ENCODE measurements around the gene PRKCA.
"Not testable (repeated sequence)": the region's sequence is repeated elsewhere in the genome, so short reads cannot be mapped to it uniquely, and the experiment has no call there.

PRKCA gene

DNA sequence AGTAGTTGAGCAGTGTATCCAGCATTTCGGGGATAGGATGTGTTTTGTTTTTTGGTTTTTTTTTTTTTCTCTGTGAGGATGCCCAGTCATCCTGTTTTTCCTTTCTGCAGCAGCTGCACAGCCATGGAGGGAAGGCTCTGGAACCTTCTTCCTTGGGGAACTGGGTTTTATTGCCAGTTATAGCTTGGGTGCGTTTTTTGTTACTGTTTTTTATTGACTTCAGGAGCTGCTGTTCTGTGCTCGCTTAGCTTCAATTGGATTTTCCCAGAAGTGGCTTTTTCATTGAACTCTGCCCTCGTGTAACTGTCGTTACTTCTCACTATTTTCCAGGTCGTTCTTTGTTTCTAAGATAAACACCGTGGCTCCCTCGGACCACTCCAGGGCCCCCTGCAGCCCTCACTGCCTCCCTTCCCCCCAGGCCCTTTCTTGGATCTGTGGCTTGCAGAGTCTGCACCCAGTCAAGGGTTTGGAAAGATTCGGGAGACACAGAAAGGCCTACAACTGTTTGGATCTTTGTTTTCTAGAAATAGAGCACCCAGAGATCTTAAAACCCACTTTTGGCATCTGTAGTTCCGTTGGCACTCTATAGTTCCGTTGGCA is 412.8 kb downstream of the PRKCA start:
- DNase-seq (ENCODE audit: low read depth) = no peak

- DNase-seq (ENCODE audit: low read depth) = no peak
Observed at GRCh38 chr17:66715745-66716156, 413.3 kb downstream of the PRKCA start.

DNA sequence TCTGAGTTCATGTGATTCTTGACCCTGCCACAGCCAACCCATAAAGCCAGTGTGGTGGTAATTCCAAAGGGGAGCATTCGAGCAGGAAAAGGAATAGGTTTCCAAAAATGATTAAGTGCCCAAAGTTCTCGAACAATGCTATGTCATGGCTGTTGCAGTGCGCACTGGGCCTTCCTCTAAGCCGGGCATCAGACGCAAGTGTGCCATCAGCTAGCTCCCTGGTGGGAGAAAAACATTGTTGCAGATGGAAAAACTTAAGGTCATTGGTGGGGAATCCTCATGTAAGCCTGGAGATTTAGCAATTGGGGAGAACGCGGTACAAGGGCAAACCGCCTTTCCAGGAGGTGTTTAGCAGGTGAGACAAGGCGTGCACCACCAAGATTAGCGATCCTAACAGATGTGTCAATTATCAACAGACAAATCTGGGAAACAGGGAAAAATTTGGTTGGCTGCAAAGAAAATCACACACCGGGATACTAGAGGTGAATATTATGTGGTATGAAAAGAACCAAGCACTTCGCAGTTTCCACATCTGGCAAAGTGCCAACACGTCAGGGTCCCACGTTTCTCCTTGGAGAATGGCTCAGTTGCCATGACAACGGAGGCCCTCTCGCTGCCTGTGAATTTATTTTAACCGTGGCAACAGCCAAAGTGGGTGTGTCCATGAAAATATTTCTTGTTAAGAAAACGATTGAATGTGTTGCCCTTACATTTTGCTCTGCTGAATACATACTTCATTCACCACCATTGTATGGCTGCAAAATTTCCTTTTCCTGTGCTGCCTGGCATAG is 414.0 kb downstream of the PRKCA start:
- DNase-seq (ENCODE audit: low read depth) = no peak

- DNase-seq (ENCODE audit: low read depth) = no peak
Observed at GRCh38 chr17:66717641-66718058, 415.2 kb downstream of the PRKCA start.

- DNase-seq (ENCODE audit: low read depth) = no peak
Observed at GRCh38 chr17:66720027-66720426, 417.6 kb downstream of the PRKCA start.

- no peak for DNase-seq (ENCODE audit: low read depth)
Observed at GRCh38 chr17:66720567-66720966, 418.2 kb downstream of the PRKCA start.

GRCh38 chr17:66722341-66722740 is 419.9 kb downstream of the PRKCA start:
- DNase-seq (ENCODE audit: low read depth) = no peak

DNA sequence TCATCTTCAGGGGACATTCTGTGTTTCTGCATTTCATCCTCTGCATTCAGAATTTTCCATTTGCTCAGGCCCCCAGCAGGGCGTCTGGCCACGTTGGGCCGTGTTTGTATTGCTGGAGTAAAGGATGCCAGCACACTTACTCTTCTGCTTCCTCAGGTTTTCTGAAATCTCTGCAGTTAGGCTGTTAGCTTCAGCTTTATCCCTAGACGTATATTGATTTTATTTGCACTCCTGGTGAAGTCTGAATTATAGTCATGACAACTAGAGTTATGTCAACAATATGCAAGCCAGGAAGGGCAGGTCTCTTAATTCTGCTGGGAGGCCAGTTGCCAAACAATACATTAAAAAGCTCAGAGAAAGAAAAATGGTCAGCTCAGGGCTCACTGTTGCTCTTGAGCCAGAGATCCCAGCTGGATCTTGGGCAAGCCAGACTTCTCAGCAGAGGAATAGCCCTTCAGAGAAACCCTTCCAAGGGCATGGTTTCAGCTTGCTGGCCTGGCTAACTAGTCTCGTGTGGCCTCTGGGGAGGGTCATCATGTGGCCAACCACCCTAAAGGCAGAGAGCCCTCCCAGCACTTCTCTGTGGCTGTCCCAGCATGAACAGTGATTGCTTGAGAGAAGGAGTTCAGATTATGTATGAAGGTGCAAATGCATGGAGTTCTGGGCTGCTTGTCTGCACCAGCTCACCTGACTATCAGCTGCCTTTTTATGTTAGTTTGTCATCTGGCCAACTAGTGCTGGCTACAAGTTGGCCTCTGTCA is 422.3 kb downstream of the PRKCA start:
- DNase-seq (ENCODE audit: low read depth) = no peak

DNA sequence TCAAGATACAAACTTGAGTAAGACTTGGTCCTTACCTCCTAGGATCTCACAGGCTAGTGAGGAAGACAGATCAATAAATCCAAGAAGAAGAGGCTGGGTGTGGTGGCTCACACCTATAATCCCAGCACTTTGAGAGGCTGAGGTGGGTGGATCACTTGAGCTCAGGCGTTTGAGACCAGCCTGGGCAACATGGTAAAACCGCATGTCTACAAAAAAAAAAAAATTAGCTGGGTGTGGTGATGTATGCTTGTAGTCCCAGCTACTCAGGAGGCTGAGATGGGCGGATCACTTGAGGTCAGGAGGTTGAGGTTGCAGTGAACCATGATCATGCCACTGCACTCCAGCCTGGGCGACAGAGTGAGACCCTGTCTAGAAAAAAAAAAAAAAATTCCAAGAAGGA is 423.0 kb downstream of the PRKCA start:
- DNase-seq (ENCODE audit: low read depth) = not testable (repeated sequence)

GRCh38 chr17:66725956-66726355 is 423.5 kb downstream of the PRKCA start:
- no peak for DNase-seq (ENCODE audit: low read depth)

DNA sequence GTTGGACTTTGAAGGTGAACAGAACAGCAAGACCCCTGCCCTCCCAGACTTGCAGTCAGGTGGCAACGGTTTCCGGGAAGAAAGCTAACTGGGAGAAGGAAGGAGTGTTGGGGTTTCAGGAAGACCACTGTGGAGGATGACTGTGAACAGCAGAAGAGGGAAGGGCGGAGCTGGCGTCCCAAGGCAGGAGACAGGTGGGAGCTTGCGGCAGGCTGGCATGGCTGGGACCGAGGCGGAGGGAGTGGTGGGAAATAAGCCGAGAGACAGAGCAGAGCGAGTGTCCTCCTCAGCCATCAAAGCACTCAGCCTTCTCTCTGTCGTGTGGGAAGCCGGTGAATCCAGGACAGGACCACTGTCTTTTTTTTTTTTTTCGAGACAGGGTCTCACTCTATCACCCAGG is 424.0 kb downstream of the PRKCA start:
- DNase-seq (ENCODE audit: low read depth) = no peak

GRCh38 chr17:66726846-66727245 is 424.4 kb downstream of the PRKCA start:
- DNase-seq (ENCODE audit: low read depth) = no peak

GRCh38 chr17:66727634-66728570 is 425.5 kb downstream of the PRKCA start:
- peak; percentile 3 for DNase-seq (ENCODE audit: low read depth)

DNA sequence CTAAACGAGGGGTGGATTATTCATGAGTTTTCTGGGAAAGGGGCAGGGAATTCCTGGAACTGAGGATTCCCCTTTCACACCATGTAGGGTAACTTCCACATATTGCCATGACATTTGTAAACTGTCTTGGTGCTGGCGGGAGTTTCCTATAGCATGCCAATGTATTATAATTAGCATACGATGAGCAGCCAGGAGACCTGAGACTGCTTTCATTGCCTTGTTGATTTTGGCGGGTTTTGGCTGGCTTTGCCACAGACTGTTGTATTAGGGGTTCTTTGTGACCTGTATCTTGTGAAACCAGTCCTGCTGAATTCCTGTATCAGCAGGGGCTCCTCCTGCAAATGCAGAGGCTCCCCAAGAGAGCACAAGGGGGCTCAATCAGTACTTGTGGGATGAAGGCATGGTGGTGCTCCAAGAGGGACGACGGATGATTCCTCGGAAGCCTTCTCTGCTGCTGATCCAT is 428.1 kb downstream of the PRKCA start:
- DNase-seq (ENCODE audit: low read depth) = no peak

DNA sequence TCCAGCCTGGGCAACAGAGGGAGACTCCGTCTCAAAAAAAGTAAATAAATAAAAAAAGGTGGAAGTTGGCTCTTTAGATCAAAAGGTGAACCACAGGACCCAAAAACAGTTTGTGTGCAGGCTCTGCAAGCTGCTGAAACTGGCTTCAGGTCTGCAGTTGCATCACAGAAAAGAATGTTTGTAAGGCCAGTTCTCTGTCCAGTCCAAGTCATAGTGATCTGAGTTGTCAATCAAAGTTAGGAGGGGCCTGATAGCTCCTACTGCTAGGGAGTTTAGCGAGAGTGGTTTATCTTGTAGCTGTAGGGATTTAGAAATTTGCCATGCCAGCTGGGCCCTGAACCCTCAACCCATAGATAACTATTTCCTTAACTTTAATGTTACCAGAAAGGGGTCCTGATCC is 431.3 kb downstream of the PRKCA start:
- no peak for DNase-seq (ENCODE audit: low read depth)

GRCh38 chr17:66734186-66734943 is 432.0 kb downstream of the PRKCA start:
- no peak for DNase-seq (ENCODE audit: low read depth)

GRCh38 chr17:66737524-66737923 is 435.1 kb downstream of the PRKCA start:
- DNase-seq (ENCODE audit: low read depth) = no peak

GRCh38 chr17:66738301-66738700 is 435.9 kb downstream of the PRKCA start:
- DNase-seq (ENCODE audit: low read depth) = no peak

DNA sequence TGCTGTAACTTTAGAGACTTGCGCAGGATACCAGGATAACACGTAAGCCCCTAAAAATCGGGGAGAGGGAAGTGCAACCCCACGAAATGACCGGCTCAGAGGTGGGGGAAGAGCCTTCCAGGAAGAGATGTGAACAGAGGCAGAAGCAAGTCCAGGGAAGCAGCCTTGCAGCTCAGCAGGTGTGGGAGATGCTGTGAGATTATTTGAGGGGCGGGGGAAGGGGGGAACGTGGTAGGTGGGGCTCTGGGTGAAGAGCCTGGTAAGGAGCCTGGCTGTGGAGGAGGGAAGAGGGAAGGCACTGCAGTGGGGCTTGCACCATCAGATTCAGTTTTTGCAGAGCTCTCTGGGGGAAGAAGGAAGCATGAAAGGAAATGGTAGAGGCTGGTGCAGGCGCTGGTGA is 437.1 kb downstream of the PRKCA start:
- no peak for DNase-seq (ENCODE audit: low read depth)

GRCh38 chr17:66740226-66740625 is 437.8 kb downstream of the PRKCA start:
- no peak for DNase-seq (ENCODE audit: low read depth)

DNA sequence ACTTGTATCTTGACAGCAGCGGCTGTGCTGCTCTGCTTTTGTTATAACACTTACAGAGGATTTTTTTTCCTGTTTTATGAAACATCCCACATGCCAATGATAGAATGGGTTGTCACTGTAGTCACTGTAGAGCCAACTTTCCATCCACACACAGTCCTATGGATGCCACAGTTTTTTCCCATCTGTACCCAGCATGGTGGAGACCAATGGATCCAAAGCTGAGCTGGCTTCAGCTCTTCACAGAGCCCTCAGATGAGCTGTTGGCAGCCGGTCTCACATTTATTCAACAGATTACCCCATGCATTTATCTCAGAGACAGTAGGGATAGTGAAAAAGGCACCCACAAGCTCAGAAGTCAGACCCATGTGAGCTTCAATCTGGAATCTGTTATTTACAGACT is 441.1 kb downstream of the PRKCA start:
- no peak for DNase-seq (ENCODE audit: low read depth)
